GM12878 (cell line): ENCODE results near the gene POLR3F. TPM values are rescaled to one million over a fixed set of nuclear protein-coding genes. Genes with fewer than 3 reads are reported as not detected.

ENCODE experiments used
- BCL11A ChIP-seq: IDR thresholded peaks from 2 replicates; pipeline ENCODE4 v1.6.1; 2011; ENCODE audit warnings: low read depth, low read length
- BHLHE40 ChIP-seq, 2 experiments: fragments of 450-650 bp in 1 of 2; IDR thresholded peaks; 2 replicates each; pipeline ENCODE4 v1.6.1; 2011 to 2017; ENCODE audit warnings: low read depth in 2 of 2, borderline replicate concordance in 1 of 2, improper control_type of control experiment in 1 of 2, low read length in 1 of 2, mild to moderate bottlenecking in 1 of 2
- CREM ChIP-seq: IDR thresholded peaks from 2 replicates; pipeline ENCODE4 v1.6.1; 2014; ENCODE audit warnings: antibody characterized with exemption, low read depth
- HDGF ChIP-seq: fragments of 450-650 bp; IDR thresholded peaks from 2 replicates; pipeline ENCODE4 v1.6.1; 2016; ENCODE audit warnings: antibody characterized with exemption
- IKZF2 ChIP-seq, 2 experiments: fragments of 450-650 bp; IDR thresholded peaks; 2 replicates each; pipeline ENCODE4 v1.6.1; 2017; ENCODE audit warnings: mild to moderate bottlenecking in 2 of 2, moderate library complexity in 2 of 2
- JUNB ChIP-seq: IDR thresholded peaks from 2 replicates; pipeline ENCODE4 v1.6.1; 2016; ENCODE audit warnings: antibody characterized with exemption, mild to moderate bottlenecking
- LARP7 ChIP-seq: fragments of 450-650 bp; IDR thresholded peaks from 2 replicates; pipeline ENCODE4 v1.6.1; 2017; ENCODE audit warnings: mild to moderate bottlenecking
- MYB ChIP-seq: fragments of 150-350 bp; IDR thresholded peaks from 2 replicates; pipeline ENCODE4 v1.6.1; 2014; ENCODE audit warnings: mild to moderate bottlenecking, low read depth, low read length, borderline replicate concordance
- NBN ChIP-seq: fragments of 450-650 bp; IDR thresholded peaks from 2 replicates; pipeline ENCODE4 v1.6.1; 2016
- NFYA ChIP-seq: IDR thresholded peaks from 2 replicates; pipeline ENCODE4 v1.6.1; 2011; ENCODE audit warnings: low read depth, mild to moderate bottlenecking, low read length, improper control_type of control experiment, borderline replicate concordance
- NFYB ChIP-seq: IDR thresholded peaks from 2 replicates; pipeline ENCODE4 v1.6.1; 2011; ENCODE audit warnings: low read depth, mild to moderate bottlenecking, low read length, improper control_type of control experiment, moderate library complexity; ENCODE audit not compliant: insufficient read depth
- POLR2AphosphoS2 ChIP-seq: IDR thresholded peaks from 2 replicates; pipeline ENCODE4 v1.6.1; 2011; ENCODE audit warnings: low read depth, mild to moderate bottlenecking, low read length, improper control_type of control experiment, moderate library complexity
- POU2F2 ChIP-seq: IDR thresholded peaks from 3 replicates; pipeline ENCODE4 v1.6.1; 2011; ENCODE audit warnings: low read depth, mild to moderate bottlenecking, low read length, borderline replicate concordance
- RFX5 ChIP-seq: IDR thresholded peaks from 2 replicates; pipeline ENCODE4 v1.6.1; 2011; ENCODE audit warnings: low read depth, low read length, improper control_type of control experiment
- SP1 ChIP-seq: IDR thresholded peaks from one replicate; pipeline ENCODE4 v1.6.1; 2011; ENCODE audit warnings: low read depth, low read length
- STAT1 ChIP-seq: fragments of 450-650 bp; conservative IDR thresholded peaks from 2 replicates; pipeline ENCODE4 v1.6.1; 2014; ENCODE audit warnings: antibody characterized with exemption, mild to moderate bottlenecking
- SUPT20H ChIP-seq: IDR thresholded peaks from 2 replicates; pipeline ENCODE4 v1.6.1; 2011; ENCODE audit warnings: low read depth, mild to moderate bottlenecking, low read length, moderate library complexity, borderline replicate concordance; ENCODE audit not compliant: control insufficient read depth
- polyA plus RNA-seq, 11 experiments: library from polyadenylated mRNA; depleted of rRNA in 4 of 11; unstranded in 6 of 11; stranded (reverse) in 5 of 11; fragments of >200 nt; fragmentation: Nextera tagmentation in 4 of 11; fragmentation: Illumina TruSeq in 1 of 11; extraction: Ambion mirVana in 4 of 11; extraction: Trizol in 1 of 11; gene quantifications; 1 replicate in 1 of 11; 2 replicates in 10 of 11; pipeline versions ENCODE4 v1.2.1 to v1.2.3, GENCODE V29; 2011 to 2016; ENCODE audit warnings: inconsistent platforms in 2 of 11, missing spikeins in 2 of 11, low read depth in 1 of 11
- total RNA-seq, 4 experiments: library from RNA; depleted of rRNA in 3 of 4; stranded (reverse); fragments of >200 nt in 3 of 4; fragmentation: Illumina TruSeq in 1 of 4; extraction: Trizol in 1 of 4; gene quantifications; 2 replicates each; pipeline versions ENCODE4 v1.2.1 to v1.2.3, GENCODE V29; 2013 to 2021
- TF ChIP-seq, protein P1 (sequence below): fragments of 450-650 bp; IDR thresholded peaks from 2 replicates; pipeline ENCODE4 v1.6.1; 2018; ENCODE audit warnings: mild to moderate bottlenecking, low read depth, moderate library complexity; ENCODE audit not compliant: partially characterized antibody
- TF ChIP-seq, protein P2 (sequence below): fragments of 150-350 bp; IDR thresholded peaks from 2 replicates; pipeline ENCODE4 v1.6.1; 2014; ENCODE audit warnings: mild to moderate bottlenecking, low read depth, low read length
- TF ChIP-seq, protein P3 (sequence below): fragments of 450-650 bp; formaldehyde crosslinking; IDR thresholded peaks from 2 replicates; pipeline ENCODE4 v1.4.0; 2022; ENCODE audit warnings: mild to moderate bottlenecking, moderate library complexity

Gene POLR3F
- total and polyA plus RNA-seq, 10 of the 15 experiments (the other 5 are each of a cell fraction or from before 2014, with no cell fraction given), result 8.7 to 18.1 (median 12.6) TPM

DNA sequence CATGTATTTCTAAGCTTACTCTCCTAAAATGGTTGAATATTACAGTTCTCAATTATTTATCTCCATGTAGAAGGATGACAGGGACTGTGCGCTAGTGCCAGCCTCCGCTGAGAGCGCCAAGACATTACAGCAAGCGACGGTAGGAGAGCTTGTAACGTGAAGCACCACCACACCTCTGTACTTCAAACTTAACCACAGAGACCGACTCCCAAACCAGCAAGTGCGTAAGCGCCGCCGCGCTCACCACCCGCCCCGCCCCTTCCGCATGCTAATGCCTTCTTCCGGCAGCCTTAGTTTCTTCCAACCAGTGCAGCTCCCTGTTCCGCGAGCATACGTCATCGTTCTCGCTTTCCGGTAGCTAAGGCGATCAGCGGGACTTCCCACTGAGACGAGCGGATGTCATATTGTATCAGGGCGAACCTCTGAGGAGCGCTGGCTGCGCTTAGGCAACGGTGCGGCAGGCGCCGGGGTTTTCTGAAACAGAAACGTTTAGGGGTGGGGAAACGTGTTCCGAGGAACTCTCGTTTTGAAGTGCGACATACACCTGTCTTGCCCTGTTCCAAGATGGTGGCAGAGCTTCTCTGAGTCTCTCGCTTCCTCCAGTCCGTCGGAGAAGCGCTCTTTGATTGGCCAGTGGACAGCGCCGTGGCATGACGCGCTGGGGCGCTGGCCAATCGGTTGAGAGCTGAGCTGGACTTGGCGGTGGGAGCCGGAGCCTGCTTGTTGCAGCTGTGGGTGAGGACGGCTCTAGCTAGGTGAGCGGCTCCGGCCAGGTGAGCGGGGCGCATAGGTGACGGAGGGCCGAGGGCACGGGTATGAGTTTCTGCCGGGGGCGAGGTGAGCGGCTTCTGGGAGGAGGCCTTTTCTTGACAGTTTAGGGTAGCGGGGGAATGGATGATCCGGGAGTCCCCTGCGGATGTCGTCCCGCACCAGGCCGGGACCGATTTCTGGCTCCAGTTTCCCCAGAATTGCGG lies 40.3 kb downstream of the POLR3F start, which contains the start of gene SEC23B (continued):
- TF ChIP-seq, protein P1, sequence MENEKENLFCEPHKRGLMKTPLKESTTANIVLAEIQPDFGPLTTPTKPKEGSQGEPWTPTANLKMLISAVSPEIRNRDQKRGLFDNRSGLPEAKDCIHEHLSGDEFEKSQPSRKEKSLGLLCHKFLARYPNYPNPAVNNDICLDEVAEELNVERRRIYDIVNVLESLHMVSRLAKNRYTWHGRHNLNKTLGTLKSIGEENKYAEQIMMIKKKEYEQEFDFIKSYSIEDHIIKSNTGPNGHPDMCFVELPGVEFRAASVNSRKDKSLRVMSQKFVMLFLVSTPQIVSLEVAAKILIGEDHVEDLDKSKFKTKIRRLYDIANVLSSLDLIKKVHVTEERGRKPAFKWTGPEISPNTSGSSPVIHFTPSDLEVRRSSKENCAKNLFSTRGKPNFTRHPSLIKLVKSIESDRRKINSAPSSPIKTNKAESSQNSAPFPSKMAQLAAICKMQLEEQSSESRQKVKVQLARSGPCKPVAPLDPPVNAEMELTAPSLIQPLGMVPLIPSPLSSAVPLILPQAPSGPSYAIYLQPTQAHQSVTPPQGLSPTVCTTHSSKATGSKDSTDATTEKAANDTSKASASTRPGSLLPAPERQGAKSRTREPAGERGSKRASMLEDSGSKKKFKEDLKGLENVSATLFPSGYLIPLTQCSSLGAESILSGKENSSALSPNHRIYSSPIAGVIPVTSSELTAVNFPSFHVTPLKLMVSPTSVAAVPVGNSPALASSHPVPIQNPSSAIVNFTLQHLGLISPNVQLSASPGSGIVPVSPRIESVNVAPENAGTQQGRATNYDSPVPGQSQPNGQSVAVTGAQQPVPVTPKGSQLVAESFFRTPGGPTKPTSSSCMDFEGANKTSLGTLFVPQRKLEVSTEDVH, result no peak
- TF ChIP-seq LARP7, result no peak
- 0 out of 2 replicates have a peak, but pooled peaks have one; percentile 48 for TF ChIP-seq NFYB
- TF ChIP-seq, protein P2, sequence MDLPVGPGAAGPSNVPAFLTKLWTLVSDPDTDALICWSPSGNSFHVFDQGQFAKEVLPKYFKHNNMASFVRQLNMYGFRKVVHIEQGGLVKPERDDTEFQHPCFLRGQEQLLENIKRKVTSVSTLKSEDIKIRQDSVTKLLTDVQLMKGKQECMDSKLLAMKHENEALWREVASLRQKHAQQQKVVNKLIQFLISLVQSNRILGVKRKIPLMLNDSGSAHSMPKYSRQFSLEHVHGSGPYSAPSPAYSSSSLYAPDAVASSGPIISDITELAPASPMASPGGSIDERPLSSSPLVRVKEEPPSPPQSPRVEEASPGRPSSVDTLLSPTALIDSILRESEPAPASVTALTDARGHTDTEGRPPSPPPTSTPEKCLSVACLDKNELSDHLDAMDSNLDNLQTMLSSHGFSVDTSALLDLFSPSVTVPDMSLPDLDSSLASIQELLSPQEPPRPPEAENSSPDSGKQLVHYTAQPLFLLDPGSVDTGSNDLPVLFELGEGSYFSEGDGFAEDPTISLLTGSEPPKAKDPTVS, result no peak
- peak; percentile 92 for TF ChIP-seq NBN
- TF ChIP-seq RFX5, result peak; percentile 86
- peak; percentile 73 for TF ChIP-seq SP1
- TF ChIP-seq STAT1, result no peak
- peak; percentile 96 for TF ChIP-seq POU2F2
- TF ChIP-seq IKZF2 (IDR thresholded peaks at IDR 0.05), result peak; percentile 46 to 55; a peak in 3 of 4 replicates
- TF ChIP-seq SUPT20H, result no peak
- peak; percentile 85 for TF ChIP-seq POLR2AphosphoS2
- TF ChIP-seq, protein P3, sequence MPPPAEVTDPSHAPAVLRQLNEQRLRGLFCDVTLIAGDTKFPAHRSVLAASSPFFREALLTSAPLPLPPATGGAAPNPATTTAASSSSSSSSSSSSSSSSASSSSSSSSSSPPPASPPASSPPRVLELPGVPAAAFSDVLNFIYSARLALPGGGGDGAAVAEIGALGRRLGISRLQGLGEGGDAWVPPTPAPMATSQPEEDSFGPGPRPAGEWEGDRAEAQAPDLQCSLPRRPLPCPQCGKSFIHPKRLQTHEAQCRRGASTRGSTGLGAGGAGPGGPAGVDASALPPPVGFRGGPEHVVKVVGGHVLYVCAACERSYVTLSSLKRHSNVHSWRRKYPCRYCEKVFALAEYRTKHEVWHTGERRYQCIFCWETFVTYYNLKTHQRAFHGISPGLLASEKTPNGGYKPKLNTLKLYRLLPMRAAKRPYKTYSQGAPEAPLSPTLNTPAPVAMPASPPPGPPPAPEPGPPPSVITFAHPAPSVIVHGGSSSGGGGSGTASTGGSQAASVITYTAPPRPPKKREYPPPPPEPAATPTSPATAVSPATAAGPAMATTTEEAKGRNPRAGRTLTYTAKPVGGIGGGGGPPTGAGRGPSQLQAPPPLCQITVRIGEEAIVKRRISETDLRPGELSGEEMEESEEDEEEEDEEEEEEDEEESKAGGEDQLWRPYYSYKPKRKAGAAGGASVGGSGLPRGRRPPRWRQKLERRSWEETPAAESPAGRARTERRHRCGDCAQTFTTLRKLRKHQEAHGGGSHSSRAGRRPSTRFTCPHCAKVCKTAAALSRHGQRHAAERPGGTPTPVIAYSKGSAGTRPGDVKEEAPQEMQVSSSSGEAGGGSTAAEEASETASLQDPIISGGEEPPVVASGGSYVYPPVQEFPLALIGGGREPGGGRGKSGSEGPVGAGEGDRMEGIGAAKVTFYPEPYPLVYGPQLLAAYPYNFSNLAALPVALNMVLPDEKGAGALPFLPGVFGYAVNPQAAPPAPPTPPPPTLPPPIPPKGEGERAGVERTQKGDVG, result no peak
- peak; percentile 63 to 76; a peak in 3 of 4 replicates for TF ChIP-seq BHLHE40 (IDR thresholded peaks at IDR 0.05; ENCODE audit: borderline replicate concordance in 1 of 2, low read depth in 2 of 2, low read length in 1 of 2)
- TF ChIP-seq CREM, result peak; percentile 90
- TF ChIP-seq HDGF, result peak; percentile 69; the same call in 1 of the 2 replicates
- no peak for TF ChIP-seq NFYA
- no peak; the same call in 1 of the 2 replicates for TF ChIP-seq BCL11A
- peak; percentile 27; the same call in 1 of the 2 replicates for TF ChIP-seq JUNB
- peak; percentile 56; the same call in 1 of the 2 replicates for TF ChIP-seq MYB
